Fibroblast of lung (primary cell): Measurements from ENCODE around the gene NCKAP5. TPM values are rescaled to one million over a fixed set of nuclear protein-coding genes. Genes with fewer than 3 reads are reported as not detected.
A peak's percentile ranks its signal among the peaks of the same experiment; 100 is the strongest.

ENCODE experiments used
- DNase-seq, 2 donors: peaks; one replicate each; pipeline versions ENCODE4 v3.0.0 to v3.0.0-alpha.2; 2010; ENCODE audit warnings: low read depth in 2 of 2
- H2AFZ ChIP-seq: 2 replicates; pipeline ENCODE4 v1.5.1; 2012; ENCODE audit warnings: low read length, control low read depth, inconsistent platforms
- H3K27ac ChIP-seq: 2 replicates; pipeline ENCODE4 v1.5.1; 2011; ENCODE audit warnings: low read length, control low read depth; ENCODE audit not compliant: insufficient read depth
- H3K27me3 ChIP-seq: 2 replicates; pipeline ENCODE4 v1.5.1; 2011; ENCODE audit warnings: mild to moderate bottlenecking, low read length; ENCODE audit not compliant: control insufficient read depth, insufficient read depth
- H3K36me3 ChIP-seq: 2 replicates; pipeline ENCODE4 v1.5.1; 2011; ENCODE audit warnings: low read length; ENCODE audit not compliant: control insufficient read depth, insufficient read depth
- H3K4me1 ChIP-seq: 2 replicates; pipeline ENCODE4 v1.5.1; 2011; ENCODE audit warnings: low read length; ENCODE audit not compliant: control insufficient read depth, insufficient read depth; ENCODE audit errors: extremely low read depth
- H3K4me2 ChIP-seq: 2 replicates; pipeline ENCODE4 v1.5.1; 2011; ENCODE audit warnings: low read length, control low read depth; ENCODE audit not compliant: insufficient read depth; ENCODE audit errors: extremely low read depth
- H3K4me3 ChIP-seq, 4 experiments: fragments of 200-600 bp in 1 of 4; sonication (generic) in 1 of 4; replicated peaks in 1 of 4; 2 replicates each; pipeline ENCODE4 v1.5.1; 2011 to 2016; ENCODE audit warnings: low read length in 4 of 4, low read depth in 3 of 4, mild to moderate bottlenecking in 3 of 4, control low read depth in 2 of 4, inconsistent platforms in 1 of 4, mixed read lengths in 1 of 4; ENCODE audit not compliant: insufficient read depth in 1 of 4; ENCODE audit errors: control extremely low read depth in 1 of 4
- H3K79me2 ChIP-seq: 2 replicates; pipeline ENCODE4 v1.5.1; 2012; ENCODE audit warnings: mild to moderate bottlenecking, low read length, inconsistent platforms; ENCODE audit not compliant: control insufficient read depth, insufficient read depth
- H3K9ac ChIP-seq: 2 replicates; pipeline ENCODE4 v1.5.1; 2011; ENCODE audit warnings: mild to moderate bottlenecking, low read length, control low read depth; ENCODE audit not compliant: insufficient read depth
- H3K9me3 ChIP-seq: 2 replicates; pipeline ENCODE4 v1.5.1; 2012; ENCODE audit warnings: low read depth, low read length; ENCODE audit not compliant: control insufficient read depth, insufficient read depth
- H4K20me1 ChIP-seq: 2 replicates; pipeline ENCODE4 v1.5.1; 2011; ENCODE audit warnings: low read length; ENCODE audit not compliant: control insufficient read depth, insufficient read depth; ENCODE audit errors: extremely low read depth
- EZH2 ChIP-seq: IDR thresholded peaks from 2 replicates; pipeline ENCODE4 v1.5.1; 2012; ENCODE audit warnings: low read length, control low read depth, mild to moderate bottlenecking; ENCODE audit errors: missing control alignments
- polyA plus RNA-seq, 2 donors: library from polyadenylated mRNA; depleted of rRNA in 1 of 2; stranded (reverse) in 1 of 2; unstranded in 1 of 2; fragments of >200 nt; gene quantifications; 2 replicates each; pipeline ENCODE4 v1.2.1, GENCODE V29; 2011 to 2012; ENCODE audit warnings: missing spikeins in 1 of 2
- total RNA-seq: library from RNA; depleted of rRNA; stranded (reverse); fragments of >200 nt; gene quantifications from 2 replicates; pipeline ENCODE4 v1.2.1, GENCODE V29; 2014
- TF ChIP-seq, protein P1 (sequence below), 2 donors: IDR thresholded peaks in 1 of 2; conservative IDR thresholded peaks in 1 of 2; 1 replicate in 1 of 2; 2 replicates in 1 of 2; pipeline ENCODE4 v1.5.1; 2011 to 2012; ENCODE audit warnings: low read length in 2 of 2, control low read depth in 1 of 2, inconsistent platforms in 1 of 2, low read depth in 1 of 2, mild to moderate bottlenecking in 1 of 2

Gene NCKAP5
- total and polyA plus RNA-seq, 2 donors (not counting 1 experiment from before 2014, with no cell fraction given) = 2.6 to 6.2 TPM

DNA sequence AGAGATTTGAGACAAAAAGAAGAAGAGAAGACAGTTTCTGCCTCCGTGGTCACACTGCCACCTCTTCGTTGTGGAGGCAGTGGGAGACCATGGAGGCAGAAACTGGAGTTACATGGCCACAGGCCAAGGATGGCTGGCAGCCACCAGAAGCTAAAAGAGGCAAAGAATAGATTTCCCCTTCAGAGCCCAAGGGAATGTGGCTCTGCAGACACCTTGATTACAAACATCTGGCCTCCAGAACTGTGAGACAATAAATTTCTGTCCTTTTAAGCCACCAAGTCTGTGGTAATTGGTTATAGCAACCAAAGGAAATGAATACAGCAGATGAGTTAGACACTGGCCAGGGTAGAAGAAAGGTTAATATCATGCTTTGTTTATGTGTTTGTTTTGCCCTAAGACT lies 477.9 kb downstream of the NCKAP5 start:
- no peak overlapping the region for H3K27ac ChIP-seq
- no peak for TF ChIP-seq EZH2
- TF ChIP-seq, protein P1, sequence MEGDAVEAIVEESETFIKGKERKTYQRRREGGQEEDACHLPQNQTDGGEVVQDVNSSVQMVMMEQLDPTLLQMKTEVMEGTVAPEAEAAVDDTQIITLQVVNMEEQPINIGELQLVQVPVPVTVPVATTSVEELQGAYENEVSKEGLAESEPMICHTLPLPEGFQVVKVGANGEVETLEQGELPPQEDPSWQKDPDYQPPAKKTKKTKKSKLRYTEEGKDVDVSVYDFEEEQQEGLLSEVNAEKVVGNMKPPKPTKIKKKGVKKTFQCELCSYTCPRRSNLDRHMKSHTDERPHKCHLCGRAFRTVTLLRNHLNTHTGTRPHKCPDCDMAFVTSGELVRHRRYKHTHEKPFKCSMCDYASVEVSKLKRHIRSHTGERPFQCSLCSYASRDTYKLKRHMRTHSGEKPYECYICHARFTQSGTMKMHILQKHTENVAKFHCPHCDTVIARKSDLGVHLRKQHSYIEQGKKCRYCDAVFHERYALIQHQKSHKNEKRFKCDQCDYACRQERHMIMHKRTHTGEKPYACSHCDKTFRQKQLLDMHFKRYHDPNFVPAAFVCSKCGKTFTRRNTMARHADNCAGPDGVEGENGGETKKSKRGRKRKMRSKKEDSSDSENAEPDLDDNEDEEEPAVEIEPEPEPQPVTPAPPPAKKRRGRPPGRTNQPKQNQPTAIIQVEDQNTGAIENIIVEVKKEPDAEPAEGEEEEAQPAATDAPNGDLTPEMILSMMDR (conservative IDR thresholded peaks at IDR 0.05 in 1 of 2, IDR thresholded peaks at IDR 0.05 in 1 of 2; ENCODE audit: low read depth in 1 of 2, low read length in 2 of 2) = no peak
- no peaks in the 10 kb centered on the region for H3K4me1 ChIP-seq
- no peak overlapping the region for H3K9ac ChIP-seq
- H3K4me2 ChIP-seq = no peak overlapping the region
- H3K36me3 ChIP-seq = no peaks in the 10 kb centered on the region
- no peaks in the 10 kb centered on the region for H3K9me3 ChIP-seq
- H2AFZ ChIP-seq = no peak overlapping the region
- no peaks in the 10 kb centered on the region for H4K20me1 ChIP-seq
- H3K79me2 ChIP-seq = no peaks in the 10 kb centered on the region
- no peaks in the 10 kb centered on the region for H3K27me3 ChIP-seq
- DNase-seq = no peak
- H3K4me3 ChIP-seq = no peak overlapping the region

DNA sequence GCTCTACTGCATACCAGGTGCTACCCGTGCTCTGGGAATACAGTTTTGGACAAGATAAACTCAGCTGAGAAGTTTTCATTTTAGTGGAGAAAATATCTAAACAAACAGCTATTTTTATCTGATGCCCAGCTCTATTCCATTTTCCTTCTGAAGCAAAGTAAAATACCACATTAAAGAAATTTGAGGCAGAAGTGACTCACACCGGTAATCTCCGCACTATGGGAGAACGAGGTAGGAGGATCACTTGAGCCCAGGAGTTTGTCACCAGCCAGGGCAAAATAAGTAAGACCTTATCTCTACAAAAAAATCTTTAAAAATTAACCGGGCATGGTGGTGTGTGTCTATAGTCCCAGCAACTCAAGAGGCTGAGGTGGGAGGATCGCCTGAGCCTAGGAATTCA lies 482.1 kb downstream of the NCKAP5 start:
- H3K4me1 ChIP-seq = no peaks in the 10 kb centered on the region
- H3K27ac ChIP-seq = no peak overlapping the region
- TF ChIP-seq, protein P1 (conservative IDR thresholded peaks at IDR 0.05 in 1 of 2, IDR thresholded peaks at IDR 0.05 in 1 of 2; ENCODE audit: low read depth in 1 of 2, low read length in 2 of 2) = no peak
- no peak for TF ChIP-seq EZH2
- no peak overlapping the region for H3K9ac ChIP-seq
- no peaks in the 10 kb centered on the region for H4K20me1 ChIP-seq
- DNase-seq = peak in 1 of 2 donors; percentile 17
- H3K79me2 ChIP-seq = no peaks in the 10 kb centered on the region
- no peak overlapping the region for H2AFZ ChIP-seq
- no peaks in the 10 kb centered on the region for H3K36me3 ChIP-seq
- H3K9me3 ChIP-seq = no peaks in the 10 kb centered on the region
- no peak overlapping the region for H3K4me2 ChIP-seq
- H3K27me3 ChIP-seq = no peaks in the 10 kb centered on the region
- H3K4me3 ChIP-seq = no peak overlapping the region

DNA sequence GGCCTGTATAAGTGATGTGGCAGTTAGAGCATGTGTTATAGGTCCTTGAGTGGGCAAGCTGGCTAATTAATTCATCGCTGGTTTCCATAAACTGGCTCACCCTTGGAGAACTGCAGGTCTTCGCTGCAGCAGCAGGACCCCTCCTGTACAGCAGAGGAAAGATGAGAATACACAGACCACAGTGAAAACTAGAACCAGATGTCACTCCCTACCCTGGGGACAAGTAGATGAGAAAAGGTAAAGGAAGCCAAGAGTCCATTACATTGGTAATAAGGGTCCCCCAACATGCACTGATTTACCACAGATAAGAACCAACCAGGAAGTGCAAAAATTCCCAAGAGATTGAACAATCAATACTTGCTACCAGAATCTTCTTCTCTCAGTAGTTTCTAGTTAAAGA lies 482.6 kb downstream of the NCKAP5 start:
- H3K4me2 ChIP-seq = no peak overlapping the region
- H3K9ac ChIP-seq = no peak overlapping the region
- no peaks in the 10 kb centered on the region for H3K79me2 ChIP-seq
- no peaks in the 10 kb centered on the region for H3K36me3 ChIP-seq
- DNase-seq = no peak
- no peaks in the 10 kb centered on the region for H3K9me3 ChIP-seq
- H2AFZ ChIP-seq = no peak overlapping the region
- H3K27me3 ChIP-seq = no peaks in the 10 kb centered on the region
- no peaks in the 10 kb centered on the region for H3K4me1 ChIP-seq
- TF ChIP-seq EZH2 = no peak
- TF ChIP-seq, protein P1 (conservative IDR thresholded peaks at IDR 0.05 in 1 of 2, IDR thresholded peaks at IDR 0.05 in 1 of 2; ENCODE audit: low read depth in 1 of 2, low read length in 2 of 2) = no peak
- no peaks in the 10 kb centered on the region for H4K20me1 ChIP-seq
- H3K27ac ChIP-seq = no peak overlapping the region
- H3K4me3 ChIP-seq = no peak overlapping the region
